ENCODE results near the gene PDE6C.

GRCh38 chr10:93671042-93671441 lies 58.7 kb downstream of the PDE6C start:
- TF ChIP-seq CTCF (IDR thresholded peaks at IDR 0.05), result no peak
- no peak for TF ChIP-seq EP300 (IDR thresholded peaks at IDR 0.05)

All from tibial nerve (tissue), 4 donors.